ENCODE measurements around the gene SLC4A1.

DNA sequence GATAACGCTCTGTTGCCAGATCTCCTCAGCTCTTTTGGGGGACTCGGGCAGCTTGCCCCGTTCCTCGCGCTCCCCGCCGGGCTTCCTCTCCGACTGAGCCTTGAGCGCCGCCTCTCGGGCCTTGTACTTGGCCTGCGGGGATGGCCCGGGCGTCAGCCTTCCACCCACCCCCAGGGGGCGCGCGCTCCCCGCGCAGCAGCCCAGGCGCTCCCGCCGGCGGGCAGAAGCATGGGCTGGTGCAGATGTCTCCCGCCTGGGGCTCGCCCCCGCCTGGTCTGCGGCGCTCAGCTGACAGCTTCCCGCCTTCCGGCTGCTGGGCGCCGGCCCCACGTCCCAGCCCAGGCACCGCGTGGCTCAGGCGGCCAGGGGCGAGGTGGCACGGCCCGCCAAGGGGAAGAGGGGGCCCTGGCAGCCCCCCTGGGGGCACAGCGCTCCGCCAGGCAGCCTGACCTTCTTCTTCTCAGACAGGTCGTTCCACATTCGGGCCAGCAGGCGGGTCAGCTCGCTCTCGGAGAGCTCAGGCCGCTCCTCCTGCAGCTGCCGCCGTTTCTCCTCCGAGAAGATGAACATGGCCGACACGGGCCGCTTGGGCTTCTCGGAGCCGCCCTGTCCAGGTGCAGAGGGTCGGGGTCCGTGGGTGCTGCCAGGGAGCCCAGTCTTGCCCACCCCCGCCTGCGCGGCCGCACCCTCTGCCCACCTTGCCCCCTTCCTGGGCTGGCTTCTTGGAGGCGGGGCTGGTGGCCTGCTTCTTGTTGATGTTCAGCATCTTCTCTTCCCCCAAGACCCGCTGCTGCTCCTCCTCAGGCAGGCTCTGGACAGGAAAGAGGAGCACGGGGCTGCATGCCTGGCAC lies 57.4 kb downstream of the SLC4A1 start:
- peak; percentile 78 to 97 for TF ChIP-seq CTCF (conservative IDR thresholded peaks at IDR 0.05; ENCODE audit: low read depth in 2 of 2)
- no peak for TF ChIP-seq EZH2 (IDR thresholded peaks at IDR 0.05; ENCODE audit: low read depth, unreplicated experiment)
- TF ChIP-seq POLR2AphosphoS5 (IDR thresholded peaks at IDR 0.05; ENCODE audit: low read depth), result peak; percentile 60
- TF ChIP-seq NANOG (IDR thresholded peaks at IDR 0.05; ENCODE audit: borderline replicate concordance), result no peak
- TF ChIP-seq EZH2phosphoT487 (IDR thresholded peaks at IDR 0.05; ENCODE audit: unreplicated experiment), result no peak

All from GM23338 (cell line).